ENCODE measurements around the gene ELAVL2.

The ELAVL2 gene

DNA sequence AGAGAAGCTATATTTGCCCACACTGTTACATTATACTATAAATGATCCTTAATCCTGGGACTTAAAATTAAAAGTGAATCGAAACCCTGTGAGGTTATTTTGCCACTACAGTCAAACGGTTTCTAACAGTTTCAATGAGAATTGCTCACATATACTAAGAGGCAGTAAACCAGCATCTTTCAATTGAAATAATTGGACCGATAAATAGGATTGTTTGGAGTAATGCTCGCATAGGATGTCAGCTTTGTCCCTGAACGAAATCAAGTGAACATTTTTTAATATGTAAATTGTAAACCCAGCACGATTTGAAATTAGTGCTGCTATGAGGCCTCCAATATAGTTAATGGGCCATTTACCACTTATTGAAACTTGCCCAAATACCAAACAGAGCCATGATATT lies 60.5 kb downstream of the ELAVL2 start:
- no peak overlapping the region for H3K14ac ChIP-seq (ENCODE audit: low read length)

DNA sequence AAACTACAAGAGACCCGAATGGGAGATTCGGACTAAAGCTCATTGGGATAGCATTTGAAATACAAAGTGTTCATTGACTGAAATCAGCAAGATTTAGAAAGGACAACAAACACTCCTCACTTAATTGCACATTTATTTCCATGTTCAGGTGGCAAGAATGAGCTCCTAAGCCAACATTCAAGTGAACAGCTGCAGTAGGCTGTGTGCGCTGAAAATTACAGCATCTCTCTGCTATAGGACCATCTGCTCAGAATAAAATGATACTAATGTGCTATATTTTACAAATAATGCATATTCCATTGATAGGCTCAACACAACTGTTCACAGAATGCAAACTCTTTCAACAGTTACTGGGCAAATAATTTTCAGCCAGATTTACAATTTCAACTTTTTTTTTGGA lies 61.8 kb downstream of the ELAVL2 start:
- H3K18ac ChIP-seq (ENCODE audit: low read length) = no peak overlapping the region
- no peak overlapping the region for H2BK120ac ChIP-seq (ENCODE audit: low read depth, low read length)
- no peak overlapping the region for H3K4ac ChIP-seq (ENCODE audit: low read length)
- H2BK5ac ChIP-seq (ENCODE audit: low read length) = no peak overlapping the region
- no peak overlapping the region for H4K8ac ChIP-seq (ENCODE audit: low read depth, low read length)
- no peak overlapping the region for H4K91ac ChIP-seq (ENCODE audit: low read depth, low read length, poor library complexity)
- H3K4me1 ChIP-seq (ENCODE audit: control insufficient read depth in 2 of 2, insufficient read depth in 1 of 2, low read depth in 1 of 2, low read length in 2 of 2) = peaks cover 0 to 2% of the 10 kb centered on the region in 2 donors
- no peaks in the 10 kb centered on the region for H3K27me3 ChIP-seq (ENCODE audit: control insufficient read depth in 3 of 3, insufficient read depth in 3 of 3, low read depth in 1 of 3, low read length in 3 of 3)
- H3K4me3 ChIP-seq (ENCODE audit: low read length in 2 of 2) = no peak overlapping the region
- H3K79me1 ChIP-seq (ENCODE audit: low read depth, low read length) = no peaks in the 10 kb centered on the region
- H3K23ac ChIP-seq (ENCODE audit: low read depth, low read length, poor library complexity) = no peak overlapping the region
- no peak overlapping the region for H3K4me2 ChIP-seq (ENCODE audit: insufficient read depth, low read length, poor library complexity, severe bottlenecking)
- no peak overlapping the region for H2AFZ ChIP-seq (ENCODE audit: low read length)
- no peak overlapping the region for H2AK5ac ChIP-seq (ENCODE audit: low read depth, low read length)
- no peak overlapping the region for H3K27ac ChIP-seq (replicated peaks; ENCODE audit: low read length)
- H2BK15ac ChIP-seq (ENCODE audit: low read length) = no peak overlapping the region
- WGBS, 2 donors (ENCODE audit: extremely low coverage in 2 of 2, insufficient read length in 2 of 2, insufficient replicate concordance in 1 of 2) = no CpG with 5 or more reads among the region's 3 CpGs
- no peak overlapping the region for H3K14ac ChIP-seq (ENCODE audit: low read length)
- no peaks in the 10 kb centered on the region for H3K9me3 ChIP-seq (replicated peaks in 1 of 2; ENCODE audit: control insufficient read depth in 2 of 2, insufficient read depth in 1 of 2, low read depth in 1 of 2, low read length in 2 of 2)
- H3K9ac ChIP-seq (ENCODE audit: low read depth, low read length, poor library complexity) = no peak overlapping the region
- H2BK12ac ChIP-seq (ENCODE audit: low read length) = no peak overlapping the region
- H3K36me3 ChIP-seq (replicated peaks in 1 of 2; ENCODE audit: control insufficient read depth in 2 of 2, insufficient read depth in 2 of 2, low read length in 2 of 2) = peaks cover 0 to 27% of the 10 kb centered on the region in 2 donors
- DNase-seq (ENCODE audit: low spot score) = no peak

More for the DNA sequence above, 60.5 kb downstream of the ELAVL2 start:
- H3K18ac ChIP-seq (ENCODE audit: low read length) = no peak overlapping the region
- no peak overlapping the region for H2AFZ ChIP-seq (ENCODE audit: low read length)
- no peak overlapping the region for H2BK12ac ChIP-seq (ENCODE audit: low read length)
- no peak overlapping the region for H3K23ac ChIP-seq (ENCODE audit: low read depth, low read length, poor library complexity)
- no peak overlapping the region for H2AK5ac ChIP-seq (ENCODE audit: low read depth, low read length)
- no peak overlapping the region for H3K4me3 ChIP-seq (ENCODE audit: low read length in 2 of 2)
- H3K9ac ChIP-seq (ENCODE audit: low read depth, low read length, poor library complexity) = no peak overlapping the region
- H3K4me1 ChIP-seq (ENCODE audit: control insufficient read depth in 2 of 2, insufficient read depth in 1 of 2, low read depth in 1 of 2, low read length in 2 of 2) = peaks cover 0 to 4% of the 10 kb centered on the region in 2 donors
- H4K91ac ChIP-seq (ENCODE audit: low read depth, low read length, poor library complexity) = no peak overlapping the region
- no peak overlapping the region for H4K8ac ChIP-seq (ENCODE audit: low read depth, low read length)
- no peaks in the 10 kb centered on the region for H3K27me3 ChIP-seq (ENCODE audit: control insufficient read depth in 3 of 3, insufficient read depth in 3 of 3, low read depth in 1 of 3, low read length in 3 of 3)
- no peak overlapping the region for H2BK5ac ChIP-seq (ENCODE audit: low read length)
- H2BK120ac ChIP-seq (ENCODE audit: low read depth, low read length) = no peak overlapping the region
- no peak overlapping the region for H3K4me2 ChIP-seq (ENCODE audit: insufficient read depth, low read length, poor library complexity, severe bottlenecking)
- H3K9me3 ChIP-seq (replicated peaks in 1 of 2; ENCODE audit: control insufficient read depth in 2 of 2, insufficient read depth in 1 of 2, low read depth in 1 of 2, low read length in 2 of 2) = no peaks in the 10 kb centered on the region
- H3K79me1 ChIP-seq (ENCODE audit: low read depth, low read length) = no peaks in the 10 kb centered on the region
- H3K36me3 ChIP-seq (replicated peaks in 1 of 2; ENCODE audit: control insufficient read depth in 2 of 2, insufficient read depth in 2 of 2, low read length in 2 of 2) = peaks cover 0 to 16% of the 10 kb centered on the region in 2 donors
- WGBS, 2 donors (ENCODE audit: extremely low coverage in 2 of 2, insufficient read length in 2 of 2, insufficient replicate concordance in 1 of 2) = no CpG with 5 or more reads among the region's 6 CpGs
- no peak for DNase-seq (ENCODE audit: low spot score)
- no peak overlapping the region for H3K4ac ChIP-seq (ENCODE audit: low read length)
- H3K27ac ChIP-seq (replicated peaks; ENCODE audit: low read length) = no peak overlapping the region
- H2BK15ac ChIP-seq (ENCODE audit: low read length) = no peak overlapping the region

DNA sequence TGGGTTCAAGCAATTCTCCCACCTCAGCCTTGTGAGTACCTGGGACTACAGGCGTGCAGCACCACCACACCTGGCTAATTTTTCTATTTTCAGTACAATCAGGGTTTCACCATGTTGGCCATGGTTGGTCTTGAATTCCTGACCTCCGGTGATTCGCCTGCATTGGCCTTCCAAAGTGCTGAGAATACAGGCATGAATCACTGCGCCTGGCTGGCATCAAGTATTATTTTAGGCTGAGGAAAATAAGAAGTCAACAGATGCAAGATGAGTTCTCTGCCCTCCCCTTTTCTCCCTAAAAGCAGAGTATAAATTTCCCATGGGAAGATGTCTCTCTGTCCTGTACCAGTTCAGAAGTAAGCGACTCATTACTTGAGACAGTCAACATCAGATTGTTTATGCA lies 71.5 kb downstream of the ELAVL2 start:
- Histone ChIP-seq H3K4me3 (ENCODE audit: low read length in 2 of 2) (no peak overlapping the region), H3K27ac (replicated peaks; ENCODE audit: low read length) (no peak overlapping the region), H3K18ac (ENCODE audit: low read length) (no peak overlapping the region), H4K91ac (ENCODE audit: low read depth, low read length, poor library complexity) (no peak overlapping the region), H2BK15ac (ENCODE audit: low read length) (no peak overlapping the region), H3K9ac (ENCODE audit: low read depth, low read length, poor library complexity) (no peak overlapping the region), H3K4me2 (ENCODE audit: insufficient read depth, low read length, poor library complexity, severe bottlenecking) (no peak overlapping the region), H3K4me1 (ENCODE audit: control insufficient read depth in 2 of 2, insufficient read depth in 1 of 2, low read depth in 1 of 2, low read length in 2 of 2) (no peaks in the 10 kb centered on the region), H3K14ac (ENCODE audit: low read length) (no peak overlapping the region), H2BK5ac (ENCODE audit: low read length) (no peak overlapping the region), H3K36me3 (replicated peaks in 1 of 2; ENCODE audit: control insufficient read depth in 2 of 2, insufficient read depth in 2 of 2, low read length in 2 of 2) (peaks cover 0 to 16% of the 10 kb centered on the region in 2 donors), H3K23ac (ENCODE audit: low read depth, low read length, poor library complexity) (no peak overlapping the region), H2AK5ac (ENCODE audit: low read depth, low read length) (no peak overlapping the region), H3K9me3 (replicated peaks in 1 of 2; ENCODE audit: control insufficient read depth in 2 of 2, insufficient read depth in 1 of 2, low read depth in 1 of 2, low read length in 2 of 2) (no peaks in the 10 kb centered on the region), H2BK120ac (ENCODE audit: low read depth, low read length) (no peak overlapping the region), H3K4ac (ENCODE audit: low read length) (no peak overlapping the region), H4K8ac (ENCODE audit: low read depth, low read length) (no peak overlapping the region), H2AFZ (ENCODE audit: low read length) (no peak overlapping the region), H3K79me1 (ENCODE audit: low read depth, low read length) (no peaks in the 10 kb centered on the region), H2BK12ac (ENCODE audit: low read length) (no peak overlapping the region), H3K27me3 (ENCODE audit: control insufficient read depth in 3 of 3, insufficient read depth in 3 of 3, low read depth in 1 of 3, low read length in 3 of 3) (no peaks in the 10 kb centered on the region)
- no peak for DNase-seq (ENCODE audit: low spot score)
- WGBS, 2 donors (ENCODE audit: extremely low coverage in 2 of 2, insufficient read length in 2 of 2, insufficient replicate concordance in 1 of 2) = no CpG with 5 or more reads among the region's 5 CpGs

DNA sequence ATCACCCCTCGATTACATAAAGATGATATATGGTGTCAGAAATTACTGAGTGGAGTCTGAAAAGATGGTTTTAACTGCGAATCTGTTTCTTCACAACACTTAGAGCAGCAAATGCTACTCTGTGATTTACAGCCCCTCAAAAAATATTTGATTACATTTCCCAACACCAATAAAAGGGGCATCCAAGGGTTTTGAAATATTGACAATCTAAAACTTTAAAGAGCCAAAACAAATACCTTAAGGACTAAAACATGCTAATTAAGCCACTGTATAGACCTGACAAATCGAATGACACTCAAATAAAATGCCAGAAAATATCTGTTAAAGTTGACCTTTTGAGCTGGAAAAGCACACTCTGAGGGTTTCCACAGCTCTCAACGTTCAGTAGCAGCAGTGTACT lies 73.2 kb downstream of the ELAVL2 start:
- Histone ChIP-seq H3K18ac (ENCODE audit: low read length) (no peak overlapping the region), H4K8ac (ENCODE audit: low read depth, low read length) (no peak overlapping the region), H3K36me3 (replicated peaks in 1 of 2; ENCODE audit: control insufficient read depth in 2 of 2, insufficient read depth in 2 of 2, low read length in 2 of 2) (peaks cover 0 to 12% of the 10 kb centered on the region in 2 donors), H2BK15ac (ENCODE audit: low read length) (no peak overlapping the region), H2BK120ac (ENCODE audit: low read depth, low read length) (no peak overlapping the region), H4K91ac (ENCODE audit: low read depth, low read length, poor library complexity) (no peak overlapping the region), H3K9ac (ENCODE audit: low read depth, low read length, poor library complexity) (no peak overlapping the region), H2BK12ac (ENCODE audit: low read length) (no peak overlapping the region), H3K4me2 (ENCODE audit: insufficient read depth, low read length, poor library complexity, severe bottlenecking) (no peak overlapping the region), H2AK5ac (ENCODE audit: low read depth, low read length) (no peak overlapping the region), H3K27me3 (ENCODE audit: control insufficient read depth in 3 of 3, insufficient read depth in 3 of 3, low read depth in 1 of 3, low read length in 3 of 3) (no peaks in the 10 kb centered on the region), H3K14ac (ENCODE audit: low read length) (no peak overlapping the region), H3K4me1 (ENCODE audit: control insufficient read depth in 2 of 2, insufficient read depth in 1 of 2, low read depth in 1 of 2, low read length in 2 of 2) (peaks cover 0 to 1% of the 10 kb centered on the region in 2 donors), H3K23ac (ENCODE audit: low read depth, low read length, poor library complexity) (no peak overlapping the region), H3K27ac (replicated peaks; ENCODE audit: low read length) (no peak overlapping the region), H2AFZ (ENCODE audit: low read length) (no peak overlapping the region), H3K79me1 (ENCODE audit: low read depth, low read length) (no peaks in the 10 kb centered on the region), H2BK5ac (ENCODE audit: low read length) (no peak overlapping the region), H3K4ac (ENCODE audit: low read length) (no peak overlapping the region), H3K9me3 (replicated peaks in 1 of 2; ENCODE audit: control insufficient read depth in 2 of 2, insufficient read depth in 1 of 2, low read depth in 1 of 2, low read length in 2 of 2) (no peaks in the 10 kb centered on the region), H3K4me3 (ENCODE audit: low read length in 2 of 2) (no peak overlapping the region)
- DNase-seq (ENCODE audit: low spot score) = no peak
- no CpG with 5 or more reads among the region's 4 CpGs for WGBS, 2 donors (ENCODE audit: extremely low coverage in 2 of 2, insufficient read length in 2 of 2, insufficient replicate concordance in 1 of 2)
